ENCODE results near the gene LINC01488. TPM values are rescaled to one million over a fixed set of nuclear protein-coding genes. Genes with fewer than 3 reads are reported as not detected.

Gene LINC01488
- total and polyA plus RNA-seq, 9 of the 15 experiments (the other 6 are each of a cell fraction or from before 2014, with no cell fraction given): not detected

DNA sequence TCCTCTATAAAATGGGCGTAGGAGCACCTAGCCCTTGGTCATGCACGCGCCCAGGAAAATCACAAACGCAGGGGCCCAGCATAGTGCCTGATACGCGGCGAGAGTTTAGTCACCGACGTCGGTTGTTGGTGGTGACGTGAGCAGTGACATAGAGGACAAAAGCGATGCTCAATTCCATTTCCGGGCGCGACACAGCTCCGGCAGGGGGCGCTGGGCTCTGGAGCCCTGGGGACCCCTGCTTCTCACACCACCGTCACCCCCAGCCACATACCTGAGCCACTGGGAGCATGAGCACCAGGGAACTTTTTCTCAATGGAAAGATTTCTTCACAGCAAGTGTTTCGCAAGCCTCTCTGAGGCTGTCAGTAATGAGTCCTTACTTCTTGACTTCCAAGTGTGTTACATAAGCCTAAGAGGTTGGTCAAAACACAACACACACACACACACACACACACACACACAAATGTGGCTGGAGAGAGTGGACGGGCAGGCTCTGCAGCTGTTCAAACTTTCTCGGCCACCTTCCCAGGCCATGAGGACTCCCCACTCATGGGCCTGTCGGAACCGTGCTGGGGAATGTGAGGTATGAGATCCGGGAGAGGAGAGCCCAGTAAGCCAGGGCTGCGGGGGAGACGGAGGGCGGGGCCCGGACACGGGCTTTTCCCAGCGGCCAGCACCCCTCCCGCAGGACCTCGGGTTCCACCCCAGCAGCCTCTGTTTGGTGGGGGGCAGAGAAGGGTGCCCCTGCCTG is 36.9 kb upstream of the LINC01488 start (continued):
- TF ChIP-seq, protein P1, sequence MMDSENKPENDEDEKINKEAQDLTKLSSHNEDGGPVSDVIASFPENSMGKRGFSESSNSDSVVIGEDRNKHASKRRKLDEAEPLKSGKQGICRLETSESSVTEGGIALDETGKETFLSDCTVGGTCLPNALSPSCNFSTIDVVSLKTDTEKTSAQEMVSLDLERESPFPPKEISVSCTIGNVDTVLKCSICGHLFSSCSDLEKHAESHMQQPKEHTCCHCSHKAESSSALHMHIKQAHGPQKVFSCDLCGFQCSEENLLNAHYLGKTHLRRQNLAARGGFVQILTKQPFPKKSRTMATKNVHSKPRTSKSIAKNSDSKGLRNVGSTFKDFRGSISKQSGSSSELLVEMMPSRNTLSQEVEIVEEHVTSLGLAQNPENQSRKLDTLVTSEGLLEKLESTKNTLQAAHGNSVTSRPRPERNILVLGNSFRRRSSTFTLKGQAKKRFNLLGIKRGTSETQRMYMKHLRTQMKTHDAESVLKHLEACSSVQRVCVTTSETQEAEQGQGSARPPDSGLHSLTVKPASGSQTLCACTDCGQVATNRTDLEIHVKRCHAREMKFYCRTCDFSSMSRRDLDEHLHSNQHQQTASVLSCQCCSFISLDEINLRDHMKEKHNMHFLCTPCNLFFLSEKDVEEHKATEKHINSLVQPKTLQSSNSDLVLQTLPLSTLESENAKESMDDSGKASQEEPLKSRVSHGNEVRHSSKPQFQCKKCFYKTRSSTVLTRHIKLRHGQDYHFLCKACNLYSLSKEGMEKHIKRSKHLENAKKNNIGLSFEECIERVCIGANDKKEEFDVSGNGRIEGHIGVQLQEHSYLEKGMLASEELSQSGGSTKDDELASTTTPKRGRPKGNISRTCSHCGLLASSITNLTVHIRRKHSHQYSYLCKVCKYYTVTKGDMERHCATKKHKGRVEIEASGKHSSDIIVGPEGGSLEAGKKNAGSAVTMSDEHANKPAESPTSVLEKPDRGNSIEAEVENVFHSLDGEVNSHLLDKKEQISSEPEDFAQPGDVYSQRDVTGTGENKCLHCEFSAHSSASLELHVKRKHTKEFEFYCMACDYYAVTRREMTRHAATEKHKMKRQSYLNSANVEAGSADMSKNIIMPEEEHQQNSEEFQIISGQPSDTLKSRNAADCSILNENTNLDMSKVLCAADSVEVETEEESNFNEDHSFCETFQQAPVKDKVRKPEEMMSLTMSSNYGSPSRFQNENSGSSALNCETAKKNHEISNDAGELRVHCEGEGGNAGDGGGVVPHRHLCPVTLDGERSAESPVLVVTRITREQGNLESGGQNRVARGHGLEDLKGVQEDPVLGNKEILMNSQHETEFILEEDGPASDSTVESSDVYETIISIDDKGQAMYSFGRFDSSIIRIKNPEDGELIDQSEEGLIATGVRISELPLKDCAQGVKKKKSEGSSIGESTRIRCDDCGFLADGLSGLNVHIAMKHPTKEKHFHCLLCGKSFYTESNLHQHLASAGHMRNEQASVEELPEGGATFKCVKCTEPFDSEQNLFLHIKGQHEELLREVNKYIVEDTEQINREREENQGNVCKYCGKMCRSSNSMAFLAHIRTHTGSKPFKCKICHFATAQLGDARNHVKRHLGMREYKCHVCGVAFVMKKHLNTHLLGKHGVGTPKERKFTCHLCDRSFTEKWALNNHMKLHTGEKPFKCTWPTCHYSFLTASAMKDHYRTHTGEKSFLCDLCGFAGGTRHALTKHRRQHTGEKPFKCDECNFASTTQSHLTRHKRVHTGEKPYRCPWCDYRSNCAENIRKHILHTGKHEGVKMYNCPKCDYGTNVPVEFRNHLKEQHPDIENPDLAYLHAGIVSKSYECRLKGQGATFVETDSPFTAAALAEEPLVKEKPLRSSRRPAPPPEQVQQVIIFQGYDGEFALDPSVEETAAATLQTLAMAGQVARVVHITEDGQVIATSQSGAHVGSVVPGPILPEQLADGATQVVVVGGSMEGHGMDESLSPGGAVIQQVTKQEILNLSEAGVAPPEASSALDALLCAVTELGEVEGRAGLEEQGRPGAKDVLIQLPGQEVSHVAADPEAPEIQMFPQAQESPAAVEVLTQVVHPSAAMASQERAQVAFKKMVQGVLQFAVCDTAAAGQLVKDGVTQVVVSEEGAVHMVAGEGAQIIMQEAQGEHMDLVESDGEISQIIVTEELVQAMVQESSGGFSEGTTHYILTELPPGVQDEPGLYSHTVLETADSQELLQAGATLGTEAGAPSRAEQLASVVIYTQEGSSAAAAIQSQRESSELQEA (IDR thresholded peaks at IDR 0.05; ENCODE audit: low read depth): no peak
- no peak for TF ChIP-seq FOS (IDR thresholded peaks at IDR 0.05; ENCODE audit: extremely low read depth, insufficient read length)
- no peak for TF ChIP-seq CC2D1A (IDR thresholded peaks at IDR 0.05)
- no peak for TF ChIP-seq SRSF7 (optimal IDR thresholded peaks at IDR 0.05; ENCODE audit: low read depth, low read length)
- peak; percentile 64; the same call in 1 of the 2 replicates for TF ChIP-seq KAT7 (CRISPR knock-in tag; IDR thresholded peaks at IDR 0.05; ENCODE audit: borderline replicate concordance)
- TF ChIP-seq EP300 (IDR thresholded peaks at IDR 0.05; ENCODE audit: low read length): peak; percentile 22
- TF ChIP-seq HSF4 (CRISPR knock-in tag; IDR thresholded peaks at IDR 0.05; ENCODE audit: borderline replicate concordance): no peak
- TF ChIP-seq, protein P2, sequence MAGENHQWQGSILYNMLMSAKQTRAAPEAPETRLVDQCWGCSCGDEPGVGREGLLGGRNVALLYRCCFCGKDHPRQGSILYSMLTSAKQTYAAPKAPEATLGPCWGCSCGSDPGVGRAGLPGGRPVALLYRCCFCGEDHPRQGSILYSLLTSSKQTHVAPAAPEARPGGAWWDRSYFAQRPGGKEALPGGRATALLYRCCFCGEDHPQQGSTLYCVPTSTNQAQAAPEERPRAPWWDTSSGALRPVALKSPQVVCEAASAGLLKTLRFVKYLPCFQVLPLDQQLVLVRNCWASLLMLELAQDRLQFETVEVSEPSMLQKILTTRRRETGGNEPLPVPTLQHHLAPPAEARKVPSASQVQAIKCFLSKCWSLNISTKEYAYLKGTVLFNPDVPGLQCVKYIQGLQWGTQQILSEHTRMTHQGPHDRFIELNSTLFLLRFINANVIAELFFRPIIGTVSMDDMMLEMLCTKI (IDR thresholded peaks at IDR 0.05; ENCODE audit: partially characterized antibody): no peak
- TF ChIP-seq, protein P3, sequence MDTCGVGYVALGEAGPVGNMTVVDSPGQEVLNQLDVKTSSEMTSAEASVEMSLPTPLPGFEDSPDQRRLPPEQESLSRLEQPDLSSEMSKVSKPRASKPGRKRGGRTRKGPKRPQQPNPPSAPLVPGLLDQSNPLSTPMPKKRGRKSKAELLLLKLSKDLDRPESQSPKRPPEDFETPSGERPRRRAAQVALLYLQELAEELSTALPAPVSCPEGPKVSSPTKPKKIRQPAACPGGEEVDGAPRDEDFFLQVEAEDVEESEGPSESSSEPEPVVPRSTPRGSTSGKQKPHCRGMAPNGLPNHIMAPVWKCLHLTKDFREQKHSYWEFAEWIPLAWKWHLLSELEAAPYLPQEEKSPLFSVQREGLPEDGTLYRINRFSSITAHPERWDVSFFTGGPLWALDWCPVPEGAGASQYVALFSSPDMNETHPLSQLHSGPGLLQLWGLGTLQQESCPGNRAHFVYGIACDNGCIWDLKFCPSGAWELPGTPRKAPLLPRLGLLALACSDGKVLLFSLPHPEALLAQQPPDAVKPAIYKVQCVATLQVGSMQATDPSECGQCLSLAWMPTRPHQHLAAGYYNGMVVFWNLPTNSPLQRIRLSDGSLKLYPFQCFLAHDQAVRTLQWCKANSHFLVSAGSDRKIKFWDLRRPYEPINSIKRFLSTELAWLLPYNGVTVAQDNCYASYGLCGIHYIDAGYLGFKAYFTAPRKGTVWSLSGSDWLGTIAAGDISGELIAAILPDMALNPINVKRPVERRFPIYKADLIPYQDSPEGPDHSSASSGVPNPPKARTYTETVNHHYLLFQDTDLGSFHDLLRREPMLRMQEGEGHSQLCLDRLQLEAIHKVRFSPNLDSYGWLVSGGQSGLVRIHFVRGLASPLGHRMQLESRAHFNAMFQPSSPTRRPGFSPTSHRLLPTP (IDR thresholded peaks at IDR 0.05; ENCODE audit: borderline replicate concordance, extremely low read depth, insufficient read length): no peak
- peak in 1 of 2 experiments; percentile 63; a peak in 1 of 4 replicates for TF ChIP-seq CSDE1 (IDR thresholded peaks at IDR 0.05)
- TF ChIP-seq, protein P4, sequence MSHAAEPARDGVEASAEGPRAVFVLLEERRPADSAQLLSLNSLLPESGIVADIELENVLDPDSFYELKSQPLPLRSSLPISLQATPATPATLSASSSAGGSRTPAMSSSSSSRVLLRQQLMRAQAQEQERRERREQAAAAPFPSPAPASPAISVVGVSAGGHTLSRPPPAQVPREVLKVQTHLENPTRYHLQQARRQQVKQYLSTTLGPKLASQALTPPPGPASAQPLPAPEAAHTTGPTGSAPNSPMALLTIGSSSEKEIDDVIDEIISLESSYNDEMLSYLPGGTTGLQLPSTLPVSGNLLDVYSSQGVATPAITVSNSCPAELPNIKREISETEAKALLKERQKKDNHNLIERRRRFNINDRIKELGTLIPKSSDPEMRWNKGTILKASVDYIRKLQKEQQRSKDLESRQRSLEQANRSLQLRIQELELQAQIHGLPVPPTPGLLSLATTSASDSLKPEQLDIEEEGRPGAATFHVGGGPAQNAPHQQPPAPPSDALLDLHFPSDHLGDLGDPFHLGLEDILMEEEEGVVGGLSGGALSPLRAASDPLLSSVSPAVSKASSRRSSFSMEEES (CRISPR knock-in tag; IDR thresholded peaks at IDR 0.05): no peak
- TF ChIP-seq PRMT5 (CRISPR knock-in tag; IDR thresholded peaks at IDR 0.05): no peak
- TF ChIP-seq POU5F1 (IDR thresholded peaks at IDR 0.05; ENCODE audit: borderline replicate concordance, low read depth, low read length, partially characterized antibody): no peak

Data from K562 (cell line).